Breast epithelium (tissue), 4 donors: Measurements from ENCODE around the gene MRTFA. TPM values are rescaled to one million over a fixed set of nuclear protein-coding genes. Genes with fewer than 3 reads are reported as not detected.
A peak's percentile ranks its signal among the peaks of the same experiment; 100 is the strongest.

Experiments used
- DNase-seq, 2 donors: peaks; one replicate each; pipeline ENCODE4 v3.0.0-alpha.2; 2019; ENCODE audit warnings: low spot score in 2 of 2
- H3K27ac ChIP-seq, 2 donors: fragments of 200-600 bp; sonication (generic) in 1 of 2; one replicate each; pipeline ENCODE4 v1.5.1; 2016 to 2019; ENCODE audit warnings: mild to moderate bottlenecking in 1 of 2
- H3K27me3 ChIP-seq, 2 donors: fragments of 200-600 bp; sonication (generic) in 1 of 2; one replicate each; pipeline versions ENCODE4 v1.5.1 to v1.6.0; 2017 to 2019; ENCODE audit warnings: control low read depth in 1 of 2, mild to moderate bottlenecking in 1 of 2
- H3K36me3 ChIP-seq: fragments of 200-600 bp; one replicate; pipeline ENCODE4 v1.5.1; 2019
- H3K4me1 ChIP-seq, 2 donors: fragments of 200-600 bp; sonication (generic); one replicate each; pipeline ENCODE4 v1.5.1; 2016 to 2019; ENCODE audit warnings: control low read depth in 1 of 2
- H3K4me3 ChIP-seq, 3 donors: fragments of 200-600 bp; sonication (generic); 1 replicate in 2 of 3; 2 replicates in 1 of 3; pipeline ENCODE4 v1.5.1; 2016 to 2019; ENCODE audit warnings: mild to moderate bottlenecking in 3 of 3, moderate library complexity in 2 of 3
- H3K9me3 ChIP-seq, 2 donors: fragments of 200-600 bp; sonication (generic) in 1 of 2; one replicate each; pipeline ENCODE4 v1.5.1; 2016 to 2019; ENCODE audit warnings: control low read depth in 1 of 2
- CTCF ChIP-seq, 3 donors: fragments of 450-650 bp; IDR thresholded peaks; one replicate each; pipeline ENCODE4 v1.5.1; 2016 to 2017; ENCODE audit warnings: antibody characterized with exemption in 3 of 3, mild to moderate bottlenecking in 3 of 3, moderate library complexity in 3 of 3
- POLR2A ChIP-seq: fragments of 450-650 bp; IDR thresholded peaks from one replicate; pipeline ENCODE4 v1.6.1; 2016; ENCODE audit warnings: antibody characterized with exemption, mild to moderate bottlenecking, moderate library complexity
- POLR2AphosphoS5 ChIP-seq, 3 donors: sonication (generic); formaldehyde crosslinking; IDR thresholded peaks; one replicate each; pipeline ENCODE4 v1.6.1; 2017; ENCODE audit warnings: antibody characterized with exemption in 3 of 3
- intact Hi-C: fragments of 100-400 bp; cut with DNase I; formaldehyde crosslinking; loops from one replicate; pipeline ENCODE4 v1.15.1; 2023; ENCODE audit warnings: low total_unique reads
- total RNA-seq, 3 donors: library from RNA; depleted of rRNA; stranded (reverse); fragments of >200 nt; gene quantifications; one replicate each; pipeline ENCODE4 v1.1.0, GENCODE V29; 2016

The MRTFA gene
- total RNA-seq, 3 donors from 2014 or later: 47.0 to 69.2 (median 65.7) TPM

- no peak overlapping the region for H3K4me3 ChIP-seq
- H3K36me3 ChIP-seq: no peaks in the 10 kb centered on the region
- no peak for TF ChIP-seq POLR2A
- no peak for TF ChIP-seq CTCF (IDR thresholded peaks at IDR 0.05)
- no peaks in the 10 kb centered on the region for H3K9me3 ChIP-seq
- peaks cover 1 to 4% of the 10 kb centered on the region in 2 donors for H3K4me1 ChIP-seq
- intact Hi-C loops: no loop called here
- no peak for DNase-seq
- no peak overlapping the region for H3K27ac ChIP-seq
- no peaks in the 10 kb centered on the region for H3K27me3 ChIP-seq
Observed at GRCh38 chr22:40674274-40674673, 37.8 kb upstream of the MRTFA start.

- Histone ChIP-seq H3K4me3 (no peak overlapping the region), H3K4me1 (no peaks in the 10 kb centered on the region), H3K27ac (no peak overlapping the region), H3K27me3 (no peaks in the 10 kb centered on the region), H3K36me3 (no peaks in the 10 kb centered on the region), H3K9me3 (no peaks in the 10 kb centered on the region)
- TF ChIP-seq POLR2A: no peak
- no peak for TF ChIP-seq POLR2AphosphoS5 (IDR thresholded peaks at IDR 0.05)
- no peak for TF ChIP-seq CTCF (IDR thresholded peaks at IDR 0.05)
- DNase-seq: no peak
- intact Hi-C loops: no loop called here
Observed at GRCh38 chr22:40673017-40673416, 36.5 kb upstream of the MRTFA start.

- H3K4me1 ChIP-seq: no peaks in the 10 kb centered on the region
- no peaks in the 10 kb centered on the region for H3K27me3 ChIP-seq
- no peak overlapping the region for H3K27ac ChIP-seq
- TF ChIP-seq POLR2A: no peak
- no peak for TF ChIP-seq CTCF (IDR thresholded peaks at IDR 0.05)
- TF ChIP-seq POLR2AphosphoS5 (IDR thresholded peaks at IDR 0.05): no peak
- H3K4me3 ChIP-seq: no peak overlapping the region
- no peaks in the 10 kb centered on the region for H3K9me3 ChIP-seq
- no peak for DNase-seq
- no peaks in the 10 kb centered on the region for H3K36me3 ChIP-seq
- intact Hi-C loops: no loop called here
Observed at GRCh38 chr22:40671796-40672360, 35.4 kb upstream of the MRTFA start.

DNA sequence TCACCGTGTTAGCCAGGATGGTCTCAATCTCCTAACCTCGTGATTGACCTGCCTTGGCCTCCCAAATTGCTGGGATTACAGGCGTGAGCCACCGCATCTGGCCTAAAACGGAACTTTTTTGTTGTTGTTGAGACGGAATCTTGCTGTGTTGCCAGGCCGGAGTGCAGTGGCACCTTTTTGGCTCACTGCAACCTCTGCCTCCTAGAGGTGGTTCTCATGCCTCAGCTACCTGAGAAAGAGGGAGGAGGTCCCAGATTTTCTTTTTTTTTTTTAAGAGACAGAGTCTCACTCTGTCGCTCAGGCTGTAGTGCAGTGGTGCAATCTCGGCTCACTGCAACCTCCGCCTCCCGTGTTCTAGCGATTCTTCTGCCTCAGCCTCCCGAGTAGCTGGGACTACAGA, 34.9 kb upstream of the MRTFA start:
- intact Hi-C loops: no loop called here

GRCh38 chr22:40670058-40670457, 33.5 kb upstream of the MRTFA start:
- no peaks in the 10 kb centered on the region for H3K4me1 ChIP-seq
- TF ChIP-seq POLR2A: no peak
- no peak for TF ChIP-seq CTCF (IDR thresholded peaks at IDR 0.05)
- no peak for TF ChIP-seq POLR2AphosphoS5 (IDR thresholded peaks at IDR 0.05)
- intact Hi-C loops: no loop called here
- H3K27ac ChIP-seq: peak overlapping the region in 1 of 2 donors; percentile 68
- no peaks in the 10 kb centered on the region for H3K9me3 ChIP-seq
- H3K27me3 ChIP-seq: no peaks in the 10 kb centered on the region
- DNase-seq: no peak
- H3K4me3 ChIP-seq: no peak overlapping the region
- H3K36me3 ChIP-seq: no peaks in the 10 kb centered on the region

More for the DNA sequence above, 34.9 kb upstream of the MRTFA start:
- DNase-seq: no peak
- Histone ChIP-seq H3K9me3 (no peaks in the 10 kb centered on the region), H3K4me3 (no peak overlapping the region), H3K27me3 (no peaks in the 10 kb centered on the region), H3K36me3 (no peaks in the 10 kb centered on the region), H3K27ac (no peak overlapping the region), H3K4me1 (no peaks in the 10 kb centered on the region)
- TF ChIP-seq POLR2A: no peak
